Motor neuron (in vitro differentiated cells): ENCODE measurements around the gene GALE. TPM values are rescaled to one million over a fixed set of nuclear protein-coding genes. Genes with fewer than 3 reads are reported as not detected.
"Not testable (repeated sequence)": the region's sequence is repeated elsewhere in the genome, so short reads cannot be mapped to it uniquely, and the experiment has no call there.

Source experiments
- ATAC-seq, 8 experiments: fragments of 200-7000 bp; cut with Tn5 transposase; replicated peaks in 6 of 8; 2 replicates each; pipeline ENCODE4 v1.8.0; 2021; ENCODE audit warnings: mild to moderate bottlenecking in 8 of 8, moderate library complexity in 8 of 8
- H3K27ac ChIP-seq, 2 donors: fragments of 250-450 bp; sonication (Bioruptor Pico); 2 replicates each; pipeline ENCODE4 v1.9.0; 2021; ENCODE audit warnings: antibody characterized with exemption in 2 of 2, mild to moderate bottlenecking in 2 of 2, moderate library complexity in 1 of 2
- H3K4me1 ChIP-seq, 2 donors: fragments of 250-450 bp; sonication (Bioruptor Pico); replicated peaks in 1 of 2; 2 replicates each; pipeline ENCODE4 v1.6.1; 2021; ENCODE audit warnings: antibody characterized with exemption in 2 of 2, mild to moderate bottlenecking in 2 of 2, moderate library complexity in 1 of 2
- H3K4me3 ChIP-seq, 5 donors: fragments of 250-450 bp; sonication (Bioruptor Pico); 2 replicates each; pipeline ENCODE4 v1.9.0; 2021; ENCODE audit warnings: antibody characterized with exemption in 5 of 5, mild to moderate bottlenecking in 5 of 5, moderate library complexity in 4 of 5
- WGBS, 10 experiments: fragments of 450-650 bp; shearing (Covaris generic); methylation state at CpG; one replicate each; pipeline ENCODE4 v1.0.0; 2022; 5-methylcytosine and 5-hydroxymethylcytosine counted together
- in situ Hi-C, 9 experiments: fragments of 400-800 bp; cut with MboI; loops; one replicate each; pipeline ENCODE4 v1.15.0; 2021; ENCODE audit warnings: low sequenced_read_pairs in 9 of 9, low pct_unique_long_range_greater_than_20kb in 2 of 9; ENCODE audit not compliant: unreplicated experiment in 9 of 9
- total RNA-seq, 8 experiments: library from RNA; unstranded; fragments of 300-600 nt; gene quantifications; 2 replicates each; pipeline versions ENCODE4 v1.2.3 to v1.2.4, GENCODE V29; 2022

The GALE gene
- total RNA-seq, 8 experiments from 2014 or later: 18.2 to 57.1 (median 44.3) TPM

- in situ Hi-C loops: no loop called here
- no peak for ATAC-seq
- H3K4me1 ChIP-seq: peaks cover 14% of the 10 kb centered on the region in 2 donors
- H3K27ac ChIP-seq: no peak overlapping the region
- 78 to 91% (median 81%) methylated on average over 3 to 5 of the region's 5 CpGs; no CpG with 5 or more reads in 4 of the 10 experiments for WGBS, 10 experiments
- H3K4me3 ChIP-seq: no peak overlapping the region
Observed at GRCh38 chr1:23803674-23804073, 3.1 kb upstream of the GALE start.

GRCh38 chr1:23802809-23803342, 2.3 kb upstream of the GALE start:
- WGBS, 10 experiments: 71 to 100% (median 87%) methylated on average over 1 to 4 of the region's 7 CpGs; no CpG with 5 or more reads in 3 of the 10 experiments
- H3K4me3 ChIP-seq, in situ Hi-C loops, ATAC-seq, H3K27ac ChIP-seq: not testable (repeated sequence)
- H3K4me1 ChIP-seq: peaks cover 14% of the 10 kb centered on the region in 2 donors

- peak overlapping the region in 1 of 5 donors; percentile 91 for H3K4me3 ChIP-seq
- H3K4me1 ChIP-seq: peaks cover 14% of the 10 kb centered on the region in 2 donors
- WGBS, 10 experiments: 20 to 100% (median 58%) methylated on average over 1 to 10 of the region's 10 CpGs; no CpG with 5 or more reads in 3 of the 10 experiments
- H3K27ac ChIP-seq: no peak overlapping the region
- no peak for ATAC-seq
- in situ Hi-C loops: no loop called here
Observed at GRCh38 chr1:23801876-23802275, 1.3 kb upstream of the GALE start.

- H3K4me3 ChIP-seq: peak overlapping the region; percentile 60 to 91 (median 64)
- H3K27ac ChIP-seq: peak overlapping the region; percentile 69 to 82
- ATAC-seq: no peak
- 0 to 72% (median 29%) methylated on average over 2 to 17 of the region's 19 CpGs; no CpG with 5 or more reads in 1 of the 10 experiments for WGBS, 10 experiments
- peaks cover 14% of the 10 kb centered on the region in 2 donors for H3K4me1 ChIP-seq
- in situ Hi-C loops: no loop called here
Observed at GRCh38 chr1:23801338-23801748, 789 bp upstream of the GALE start.

GRCh38 chr1:23799570-23800399, 769 bp downstream of the GALE start:
- ATAC-seq: peak; percentile 18 to 43 (median 28)
- Histone ChIP-seq H3K4me1 (peaks cover 14% of the 10 kb centered on the region in 2 donors), H3K4me3 (peak overlapping the region; percentile 60 to 91 (median 64)), H3K27ac (peak overlapping the region; percentile 67 to 70)
- in situ Hi-C loops: no loop called here
- WGBS, 10 experiments: 0 to 60% (median 6%) methylated on average over 1 to 19 of the region's 48 CpGs; no CpG with 5 or more reads in 4 of the 10 experiments

- 61 to 100% (median 78%) methylated on average over 1 to 4 of the region's 7 CpGs; no CpG with 5 or more reads in 4 of the 10 experiments for WGBS, 10 experiments
- H3K27ac ChIP-seq: no peak overlapping the region
- no peak for ATAC-seq
- peaks cover 14% of the 10 kb centered on the region in 2 donors for H3K4me1 ChIP-seq
- in situ Hi-C loops: no loop called here
- peak overlapping the region; percentile 60 to 91 (median 64) for H3K4me3 ChIP-seq
Observed at GRCh38 chr1:23799255-23799569, 1.3 kb downstream of the GALE start.

- H3K27ac ChIP-seq: no peak overlapping the region
Observed at GRCh38 chr1:23798662-23799142, 1.9 kb downstream of the GALE start.

GRCh38 chr1:23797478-23798448, 2.8 kb downstream of the GALE start:
- in situ Hi-C loops: no loop called here
- Histone ChIP-seq H3K27ac (no peak overlapping the region), H3K4me3 (no peak overlapping the region), H3K4me1 (peaks cover 22 to 24% of the 10 kb centered on the region in 2 donors)
- 67 to 100% (median 94%) methylated on average over 2 to 18 of the region's 20 CpGs; no CpG with 5 or more reads in 2 of the 10 experiments for WGBS, 10 experiments
- ATAC-seq: no peak

More at GRCh38 chr1:23798662-23799142, 1.9 kb downstream of the GALE start:
- no peak for ATAC-seq
- in situ Hi-C loops: no loop called here
- Histone ChIP-seq H3K4me1 (peaks cover 14% of the 10 kb centered on the region in 2 donors), H3K4me3 (peak overlapping the region in 1 of 5 donors; percentile 91)
- 80 to 100% (median 100%) methylated on average over 1 to 3 of the region's 12 CpGs; no CpG with 5 or more reads in 5 of the 10 experiments for WGBS, 10 experiments

GRCh38 chr1:23796466-23797271, 3.9 kb downstream of the GALE start:
- Histone ChIP-seq H3K4me1 (peaks cover 28% of the 10 kb centered on the region in 2 donors), H3K4me3 (no peak overlapping the region), H3K27ac (no peak overlapping the region)
- WGBS, 10 experiments: 17 to 97% (median 93%) methylated on average over 3 to 12 of the region's 17 CpGs; no CpG with 5 or more reads in 5 of the 10 experiments
- in situ Hi-C loops: no loop called here
- ATAC-seq: no peak

- Histone ChIP-seq H3K27ac (no peak overlapping the region), H3K4me1 (peaks cover 24 to 26% of the 10 kb centered on the region in 2 donors), H3K4me3 (no peak overlapping the region)
- in situ Hi-C loops: no loop called here
- 80 to 86% methylated on average over 1 to 7 of the region's 16 CpGs; no CpG with 5 or more reads in 8 of the 10 experiments for WGBS, 10 experiments
- ATAC-seq: no peak
Observed at GRCh38 chr1:23795676-23796465, 4.7 kb downstream of the GALE start.

GRCh38 chr1:23794732-23795182, 5.8 kb downstream of the GALE start:
- H3K4me3 ChIP-seq, in situ Hi-C loops, H3K27ac ChIP-seq, ATAC-seq: not testable (repeated sequence)
- 100% methylated on average over 1 to 2 of the region's 9 CpGs; no CpG with 5 or more reads in 8 of the 10 experiments for WGBS, 10 experiments
- H3K4me1 ChIP-seq: peaks cover 30 to 31% of the 10 kb centered on the region in 2 donors
